SK-N-DZ (cell line): ENCODE data around the gene LTBP3.

Experiments used
- DNase-seq: peaks from one replicate; pipeline ENCODE4 v3.0.0-alpha.2; 2015; ENCODE audit warnings: low spot score

Gene LTBP3

GRCh38 chr11:65554842-65555430 lies 3.2 kb downstream of the LTBP3 start:
- DNase-seq: no peak

- DNase-seq: no peak
Measured at GRCh38 chr11:65554057-65554818, 3.9 kb downstream of the LTBP3 start.

- DNase-seq: peak; percentile 79
Measured at GRCh38 chr11:65553301-65554001, 4.7 kb downstream of the LTBP3 start.

- DNase-seq: peak; percentile 30
Measured at GRCh38 chr11:65552388-65552951, 5.7 kb downstream of the LTBP3 start.

GRCh38 chr11:65551572-65552387 lies 6.4 kb downstream of the LTBP3 start:
- peak; percentile 67 for DNase-seq

- DNase-seq: no peak
Measured at GRCh38 chr11:65549096-65549495, 9.1 kb downstream of the LTBP3 start.

GRCh38 chr11:65548395-65548794 lies 9.8 kb downstream of the LTBP3 start:
- no peak for DNase-seq

GRCh38 chr11:65547446-65548125 lies 10.6 kb downstream of the LTBP3 start:
- DNase-seq: no peak

- peak; percentile 64 for DNase-seq
Measured at GRCh38 chr11:65546217-65546958, 11.8 kb downstream of the LTBP3 start.

- DNase-seq: no peak
Measured at GRCh38 chr11:65545853-65546216, 12.3 kb downstream of the LTBP3 start.

GRCh38 chr11:65542738-65543390 lies 15.3 kb downstream of the LTBP3 start:
- no peak for DNase-seq

- no peak for DNase-seq
Measured at GRCh38 chr11:65541093-65541982, 16.8 kb downstream of the LTBP3 start.

- peak; percentile 80 for DNase-seq
Measured at GRCh38 chr11:65540290-65541092, 17.7 kb downstream of the LTBP3 start.

GRCh38 chr11:65539744-65540289 lies 18.3 kb downstream of the LTBP3 start:
- DNase-seq: no peak

- no peak for DNase-seq
Measured at GRCh38 chr11:65538915-65539743, 19.0 kb downstream of the LTBP3 start.

- DNase-seq: no peak
Measured at GRCh38 chr11:65538232-65538914, 19.8 kb downstream of the LTBP3 start.
